Measurements from ENCODE around the gene CRABP2.

DNA sequence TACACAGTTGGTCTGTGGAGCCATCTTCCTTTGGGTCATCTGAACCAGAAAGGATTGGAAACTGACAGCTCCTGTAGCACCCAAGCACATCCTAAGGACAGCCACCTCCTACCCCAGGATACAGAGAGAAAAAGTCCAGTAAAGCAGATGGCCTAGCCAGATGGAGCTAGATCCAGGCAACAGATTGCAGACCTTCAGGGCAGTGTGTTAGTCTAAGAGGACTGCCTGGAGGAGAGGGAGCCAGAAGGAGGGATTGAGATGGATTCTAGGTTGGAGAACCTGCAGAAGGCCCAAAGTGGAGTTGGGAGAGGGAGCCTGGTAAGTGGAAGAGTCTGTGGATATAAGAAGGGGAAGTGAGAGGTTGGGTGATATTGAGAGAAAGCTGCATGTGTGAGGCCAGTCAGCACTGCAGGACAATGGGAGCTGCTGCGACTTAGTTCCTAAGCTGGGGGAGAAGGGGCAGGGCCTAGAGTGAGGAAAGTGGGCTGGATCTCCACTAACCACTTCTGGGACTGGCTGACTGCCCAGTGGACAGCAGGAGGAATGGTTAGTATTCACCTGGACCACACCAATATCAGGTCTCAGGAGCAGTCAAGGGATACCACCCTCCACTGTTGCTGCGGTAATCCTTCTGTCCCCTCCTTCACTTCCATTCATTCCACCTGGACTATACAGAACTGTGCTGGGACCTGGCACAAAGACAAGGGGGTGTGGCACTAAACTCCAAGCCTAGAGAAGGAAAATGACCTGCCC lies 50.1 kb downstream of the CRABP2 start:
- TF ChIP-seq, protein P1, sequence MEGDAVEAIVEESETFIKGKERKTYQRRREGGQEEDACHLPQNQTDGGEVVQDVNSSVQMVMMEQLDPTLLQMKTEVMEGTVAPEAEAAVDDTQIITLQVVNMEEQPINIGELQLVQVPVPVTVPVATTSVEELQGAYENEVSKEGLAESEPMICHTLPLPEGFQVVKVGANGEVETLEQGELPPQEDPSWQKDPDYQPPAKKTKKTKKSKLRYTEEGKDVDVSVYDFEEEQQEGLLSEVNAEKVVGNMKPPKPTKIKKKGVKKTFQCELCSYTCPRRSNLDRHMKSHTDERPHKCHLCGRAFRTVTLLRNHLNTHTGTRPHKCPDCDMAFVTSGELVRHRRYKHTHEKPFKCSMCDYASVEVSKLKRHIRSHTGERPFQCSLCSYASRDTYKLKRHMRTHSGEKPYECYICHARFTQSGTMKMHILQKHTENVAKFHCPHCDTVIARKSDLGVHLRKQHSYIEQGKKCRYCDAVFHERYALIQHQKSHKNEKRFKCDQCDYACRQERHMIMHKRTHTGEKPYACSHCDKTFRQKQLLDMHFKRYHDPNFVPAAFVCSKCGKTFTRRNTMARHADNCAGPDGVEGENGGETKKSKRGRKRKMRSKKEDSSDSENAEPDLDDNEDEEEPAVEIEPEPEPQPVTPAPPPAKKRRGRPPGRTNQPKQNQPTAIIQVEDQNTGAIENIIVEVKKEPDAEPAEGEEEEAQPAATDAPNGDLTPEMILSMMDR (IDR thresholded peaks at IDR 0.05; ENCODE audit: low read depth, low read length): no peak
- no peak for TF ChIP-seq EZH2phosphoT487 (IDR thresholded peaks at IDR 0.05; ENCODE audit: low read depth)
